ENCODE measurements around the gene MYH3. TPM values are rescaled to one million over a fixed set of nuclear protein-coding genes. Genes with fewer than 3 reads are reported as not detected.
A peak's percentile ranks its signal among the peaks of the same experiment; 100 is the strongest.

Gene MYH3
- polyA plus RNA-seq, 1 donor from 2014 or later: 0.74 TPM

DNA sequence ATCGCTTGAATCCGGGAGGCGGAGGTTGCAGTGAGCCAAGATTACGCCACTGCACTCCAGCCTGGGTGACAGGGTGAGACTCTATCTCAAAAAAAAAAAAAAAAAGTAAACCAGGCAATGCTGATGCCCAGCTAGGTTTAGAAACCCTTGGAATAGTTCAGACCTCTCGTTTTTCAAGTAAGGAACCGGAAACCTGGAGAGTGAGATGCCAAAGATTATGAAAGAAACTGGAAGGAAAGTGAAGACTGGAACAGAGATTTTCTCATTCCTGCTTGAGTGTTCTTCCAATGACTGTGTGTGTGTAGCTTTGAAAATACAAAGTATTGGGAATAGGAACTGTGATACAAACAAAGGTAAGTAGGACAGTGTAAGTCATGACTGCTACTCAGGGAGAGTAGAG, 35.7 kb downstream of the MYH3 start:
- H2AFZ ChIP-seq (ENCODE audit: low read depth, low read length): no peak overlapping the region
- no peaks in the 10 kb centered on the region for H3K79me2 ChIP-seq (replicated peaks; ENCODE audit: insufficient read depth, low read length)
- H3K27me3 ChIP-seq (ENCODE audit: insufficient read depth, low read depth, low read length): no peaks in the 10 kb centered on the region
- no peaks in the 10 kb centered on the region for H4K20me1 ChIP-seq (ENCODE audit: insufficient read depth)
- no peaks in the 10 kb centered on the region for H3K9me2 ChIP-seq (ENCODE audit: insufficient read depth, low read length)
- H3K9ac ChIP-seq (ENCODE audit: low read length): no peak overlapping the region
- H3K4me2 ChIP-seq (ENCODE audit: low read length): no peak overlapping the region
- no peak overlapping the region for H3K27ac ChIP-seq (ENCODE audit: low read length)
- H3K9me3 ChIP-seq (ENCODE audit: low read length): no peaks in the 10 kb centered on the region
- H3K36me3 ChIP-seq (ENCODE audit: insufficient read depth, low read length): no peaks in the 10 kb centered on the region
- TF ChIP-seq SMC3 (conservative IDR thresholded peaks at IDR 0.05; ENCODE audit: poor library complexity): no peak
- no peaks in the 10 kb centered on the region for H3F3A ChIP-seq (ENCODE audit: insufficient read depth, low read length, poor library complexity, severe bottlenecking)
- H3K4me3 ChIP-seq (ENCODE audit: low read length): no peak overlapping the region

DNA sequence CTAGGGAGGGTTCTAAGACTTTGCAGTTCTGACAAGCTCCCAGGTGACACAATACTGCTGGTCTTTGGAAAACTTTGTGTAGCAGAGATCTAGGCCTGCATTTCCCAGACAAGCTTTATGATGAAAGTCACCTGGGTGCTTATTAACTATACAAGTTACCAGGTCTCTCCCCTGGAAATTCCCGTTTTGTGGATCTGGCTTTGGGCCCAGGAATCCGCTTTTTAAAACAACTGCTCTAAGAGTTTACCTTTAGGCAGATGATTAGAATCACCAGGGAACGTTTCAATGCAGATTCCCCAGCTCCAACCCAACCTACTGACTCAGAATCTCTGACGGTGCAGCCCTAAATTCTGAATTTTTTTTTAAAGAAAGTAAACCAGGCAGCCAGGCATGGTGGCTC, 36.3 kb downstream of the MYH3 start:
- Histone ChIP-seq H3K9me3 (ENCODE audit: low read length) (no peaks in the 10 kb centered on the region), H2AFZ (ENCODE audit: low read depth, low read length) (no peak overlapping the region), H3K9ac (ENCODE audit: low read length) (no peak overlapping the region), H3K79me2 (replicated peaks; ENCODE audit: insufficient read depth, low read length) (no peaks in the 10 kb centered on the region), H3K4me2 (ENCODE audit: low read length) (no peak overlapping the region), H3K27me3 (ENCODE audit: insufficient read depth, low read depth, low read length) (no peaks in the 10 kb centered on the region), H3K9me2 (ENCODE audit: insufficient read depth, low read length) (no peaks in the 10 kb centered on the region), H3K27ac (ENCODE audit: low read length) (no peak overlapping the region), H3K36me3 (ENCODE audit: insufficient read depth, low read length) (no peaks in the 10 kb centered on the region), H3F3A (ENCODE audit: insufficient read depth, low read length, poor library complexity, severe bottlenecking) (no peaks in the 10 kb centered on the region), H4K20me1 (ENCODE audit: insufficient read depth) (no peaks in the 10 kb centered on the region), H3K4me3 (ENCODE audit: low read length) (no peak overlapping the region)
- TF ChIP-seq MXI1 (conservative IDR thresholded peaks at IDR 0.05; ENCODE audit: poor library complexity, severe bottlenecking) (no peak), SMC3 (conservative IDR thresholded peaks at IDR 0.05; ENCODE audit: poor library complexity) (no peak), POLR2AphosphoS5 (IDR thresholded peaks at IDR 0.05) (no peak), RAD21 (conservative IDR thresholded peaks at IDR 0.05) (no peak), TAF1 (IDR thresholded peaks at IDR 0.05; ENCODE audit: low read depth) (no peak)
- TF ChIP-seq, protein P1, sequence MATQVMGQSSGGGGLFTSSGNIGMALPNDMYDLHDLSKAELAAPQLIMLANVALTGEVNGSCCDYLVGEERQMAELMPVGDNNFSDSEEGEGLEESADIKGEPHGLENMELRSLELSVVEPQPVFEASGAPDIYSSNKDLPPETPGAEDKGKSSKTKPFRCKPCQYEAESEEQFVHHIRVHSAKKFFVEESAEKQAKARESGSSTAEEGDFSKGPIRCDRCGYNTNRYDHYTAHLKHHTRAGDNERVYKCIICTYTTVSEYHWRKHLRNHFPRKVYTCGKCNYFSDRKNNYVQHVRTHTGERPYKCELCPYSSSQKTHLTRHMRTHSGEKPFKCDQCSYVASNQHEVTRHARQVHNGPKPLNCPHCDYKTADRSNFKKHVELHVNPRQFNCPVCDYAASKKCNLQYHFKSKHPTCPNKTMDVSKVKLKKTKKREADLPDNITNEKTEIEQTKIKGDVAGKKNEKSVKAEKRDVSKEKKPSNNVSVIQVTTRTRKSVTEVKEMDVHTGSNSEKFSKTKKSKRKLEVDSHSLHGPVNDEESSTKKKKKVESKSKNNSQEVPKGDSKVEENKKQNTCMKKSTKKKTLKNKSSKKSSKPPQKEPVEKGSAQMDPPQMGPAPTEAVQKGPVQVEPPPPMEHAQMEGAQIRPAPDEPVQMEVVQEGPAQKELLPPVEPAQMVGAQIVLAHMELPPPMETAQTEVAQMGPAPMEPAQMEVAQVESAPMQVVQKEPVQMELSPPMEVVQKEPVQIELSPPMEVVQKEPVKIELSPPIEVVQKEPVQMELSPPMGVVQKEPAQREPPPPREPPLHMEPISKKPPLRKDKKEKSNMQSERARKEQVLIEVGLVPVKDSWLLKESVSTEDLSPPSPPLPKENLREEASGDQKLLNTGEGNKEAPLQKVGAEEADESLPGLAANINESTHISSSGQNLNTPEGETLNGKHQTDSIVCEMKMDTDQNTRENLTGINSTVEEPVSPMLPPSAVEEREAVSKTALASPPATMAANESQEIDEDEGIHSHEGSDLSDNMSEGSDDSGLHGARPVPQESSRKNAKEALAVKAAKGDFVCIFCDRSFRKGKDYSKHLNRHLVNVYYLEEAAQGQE (IDR thresholded peaks at IDR 0.05; ENCODE audit: borderline replicate concordance): no peak

DNA sequence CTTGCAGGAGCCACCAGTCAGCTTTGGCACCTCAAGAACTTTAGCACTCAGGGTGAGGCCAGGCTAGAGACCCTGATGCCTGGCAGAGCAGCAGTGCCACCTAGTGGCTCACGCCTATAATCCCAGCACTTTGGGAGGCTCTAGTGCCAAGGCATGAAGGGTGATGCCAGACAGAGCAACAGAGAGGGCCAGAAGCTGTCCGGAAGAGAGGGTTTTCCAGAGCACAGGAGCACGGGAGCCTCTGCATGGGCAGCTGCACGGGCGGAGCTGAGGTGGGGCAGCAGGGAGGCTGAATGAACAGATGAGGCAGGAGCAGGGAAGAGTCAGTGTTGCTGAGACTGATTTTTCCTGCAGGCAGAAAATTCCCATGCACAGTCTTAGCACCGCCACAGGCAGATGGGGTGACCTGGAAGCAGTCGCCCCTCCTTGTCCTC, 38.9 kb downstream of the MYH3 start:
- no peaks in the 10 kb centered on the region for H3K9me2 ChIP-seq (ENCODE audit: insufficient read depth, low read length)
- H4K20me1 ChIP-seq (ENCODE audit: insufficient read depth): no peaks in the 10 kb centered on the region
- H3K27ac ChIP-seq (ENCODE audit: low read length): no peak overlapping the region
- H3K9ac ChIP-seq (ENCODE audit: low read length): no peak overlapping the region
- no peaks in the 10 kb centered on the region for H3K79me2 ChIP-seq (replicated peaks; ENCODE audit: insufficient read depth, low read length)
- TF ChIP-seq EZH2 (IDR thresholded peaks at IDR 0.05; ENCODE audit: borderline replicate concordance, insufficient read depth, low read length, poor library complexity, severe bottlenecking) (no peak), RAD21 (conservative IDR thresholded peaks at IDR 0.05) (peak; percentile 93), POLR2AphosphoS5 (IDR thresholded peaks at IDR 0.05) (no peak), TAF1 (IDR thresholded peaks at IDR 0.05; ENCODE audit: low read depth) (no peak), EP300 (conservative IDR thresholded peaks at IDR 0.05; ENCODE audit: poor library complexity, severe bottlenecking) (no peak), MXI1 (conservative IDR thresholded peaks at IDR 0.05; ENCODE audit: poor library complexity, severe bottlenecking) (no peak), SMC3 (conservative IDR thresholded peaks at IDR 0.05; ENCODE audit: poor library complexity) (peak; percentile 94)
- TF ChIP-seq, protein P2, sequence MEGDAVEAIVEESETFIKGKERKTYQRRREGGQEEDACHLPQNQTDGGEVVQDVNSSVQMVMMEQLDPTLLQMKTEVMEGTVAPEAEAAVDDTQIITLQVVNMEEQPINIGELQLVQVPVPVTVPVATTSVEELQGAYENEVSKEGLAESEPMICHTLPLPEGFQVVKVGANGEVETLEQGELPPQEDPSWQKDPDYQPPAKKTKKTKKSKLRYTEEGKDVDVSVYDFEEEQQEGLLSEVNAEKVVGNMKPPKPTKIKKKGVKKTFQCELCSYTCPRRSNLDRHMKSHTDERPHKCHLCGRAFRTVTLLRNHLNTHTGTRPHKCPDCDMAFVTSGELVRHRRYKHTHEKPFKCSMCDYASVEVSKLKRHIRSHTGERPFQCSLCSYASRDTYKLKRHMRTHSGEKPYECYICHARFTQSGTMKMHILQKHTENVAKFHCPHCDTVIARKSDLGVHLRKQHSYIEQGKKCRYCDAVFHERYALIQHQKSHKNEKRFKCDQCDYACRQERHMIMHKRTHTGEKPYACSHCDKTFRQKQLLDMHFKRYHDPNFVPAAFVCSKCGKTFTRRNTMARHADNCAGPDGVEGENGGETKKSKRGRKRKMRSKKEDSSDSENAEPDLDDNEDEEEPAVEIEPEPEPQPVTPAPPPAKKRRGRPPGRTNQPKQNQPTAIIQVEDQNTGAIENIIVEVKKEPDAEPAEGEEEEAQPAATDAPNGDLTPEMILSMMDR (IDR thresholded peaks at IDR 0.05; ENCODE audit: poor library complexity, severe bottlenecking): peak; percentile 93
- TF ChIP-seq, protein P1 (IDR thresholded peaks at IDR 0.05; ENCODE audit: borderline replicate concordance): no peak
- H3K4me3 ChIP-seq (ENCODE audit: low read length): no peak overlapping the region
- no peak overlapping the region for H2AFZ ChIP-seq (ENCODE audit: low read depth, low read length)
- H3F3A ChIP-seq (ENCODE audit: insufficient read depth, low read length, poor library complexity, severe bottlenecking): no peaks in the 10 kb centered on the region
- no peaks in the 10 kb centered on the region for H3K36me3 ChIP-seq (ENCODE audit: insufficient read depth, low read length)
- H3K9me3 ChIP-seq (ENCODE audit: low read length): no peaks in the 10 kb centered on the region
- H3K27me3 ChIP-seq (ENCODE audit: insufficient read depth, low read depth, low read length): no peaks in the 10 kb centered on the region
- no peak overlapping the region for H3K4me2 ChIP-seq (ENCODE audit: low read length)

Measured in neural cell (in vitro differentiated cells).